Measurements from ENCODE around the gene TMCC2. TPM values are rescaled to one million over a fixed set of nuclear protein-coding genes. Genes with fewer than 3 reads are reported as not detected.

Gene TMCC2
- polyA plus RNA-seq, 4 donors = 6.3 to 8.3 (median 7.6) TPM

GRCh38 chr1:205298191-205298994 lies 70.6 kb downstream of the TMCC2 start:
- peak in 3 of 4 donors; percentile 74 to 85 (median 78) for DNase-seq (ENCODE audit: low read depth in 4 of 4, low spot score in 3 of 4)

GRCh38 chr1:205300149-205300548 lies 72.4 kb downstream of the TMCC2 start:
- DNase-seq (ENCODE audit: low read depth in 4 of 4, low spot score in 3 of 4) = no peak

GRCh38 chr1:205301205-205301821 lies 73.6 kb downstream of the TMCC2 start:
- DNase-seq (ENCODE audit: low read depth in 4 of 4, low spot score in 3 of 4) = peak in 3 of 4 donors; percentile 79 to 91 (median 90)

GRCh38 chr1:205301842-205302588 lies 74.3 kb downstream of the TMCC2 start:
- no peak for DNase-seq (ENCODE audit: low read depth in 4 of 4, low spot score in 3 of 4)

GRCh38 chr1:205303247-205303888 lies 75.6 kb downstream of the TMCC2 start:
- no peak for DNase-seq (ENCODE audit: low read depth in 4 of 4, low spot score in 3 of 4)

- DNase-seq (ENCODE audit: low read depth in 4 of 4, low spot score in 3 of 4) = no peak
Observed at GRCh38 chr1:205304046-205304694, 76.4 kb downstream of the TMCC2 start.

GRCh38 chr1:205304695-205305070 lies 76.9 kb downstream of the TMCC2 start:
- no peak for DNase-seq (ENCODE audit: low read depth in 4 of 4, low spot score in 3 of 4)

- DNase-seq (ENCODE audit: low read depth in 4 of 4, low spot score in 3 of 4) = no peak
Observed at GRCh38 chr1:205306929-205307566, 79.3 kb downstream of the TMCC2 start.

GRCh38 chr1:205309741-205310140 lies 82.0 kb downstream of the TMCC2 start:
- DNase-seq (ENCODE audit: low read depth in 4 of 4, low spot score in 3 of 4) = no peak

GRCh38 chr1:205310976-205311704 lies 83.4 kb downstream of the TMCC2 start:
- DNase-seq (ENCODE audit: low read depth in 4 of 4, low spot score in 3 of 4) = no peak

GRCh38 chr1:205312866-205313562 lies 85.3 kb downstream of the TMCC2 start:
- no peak for DNase-seq (ENCODE audit: low read depth in 4 of 4, low spot score in 3 of 4)

- DNase-seq (ENCODE audit: low read depth in 4 of 4, low spot score in 3 of 4) = peak in 1 of 4 donors; percentile 50
Observed at GRCh38 chr1:205313563-205314308, 86.0 kb downstream of the TMCC2 start.

- DNase-seq (ENCODE audit: low read depth in 4 of 4, low spot score in 3 of 4) = no peak
Observed at GRCh38 chr1:205315008-205315618, 87.4 kb downstream of the TMCC2 start.

GRCh38 chr1:205316161-205316566 lies 88.4 kb downstream of the TMCC2 start:
- no peak for DNase-seq (ENCODE audit: low read depth in 4 of 4, low spot score in 3 of 4)

GRCh38 chr1:205317311-205317917 lies 89.7 kb downstream of the TMCC2 start:
- peak in 1 of 4 donors; percentile 59 for DNase-seq (ENCODE audit: low read depth in 4 of 4, low spot score in 3 of 4)

GRCh38 chr1:205318231-205318991 lies 90.7 kb downstream of the TMCC2 start:
- DNase-seq (ENCODE audit: low read depth in 4 of 4, low spot score in 3 of 4) = no peak
